Measurements from ENCODE around the gene POP5. TPM values are rescaled to one million over a fixed set of nuclear protein-coding genes. Genes with fewer than 3 reads are reported as not detected.
"Not testable (repeated sequence)": the region's sequence is repeated elsewhere in the genome, so short reads cannot be mapped to it uniquely, and the experiment has no call there.

The POP5 gene
- total and polyA plus RNA-seq, 12 donors, result 31.4 to 158 (median 68.9) TPM

DNA sequence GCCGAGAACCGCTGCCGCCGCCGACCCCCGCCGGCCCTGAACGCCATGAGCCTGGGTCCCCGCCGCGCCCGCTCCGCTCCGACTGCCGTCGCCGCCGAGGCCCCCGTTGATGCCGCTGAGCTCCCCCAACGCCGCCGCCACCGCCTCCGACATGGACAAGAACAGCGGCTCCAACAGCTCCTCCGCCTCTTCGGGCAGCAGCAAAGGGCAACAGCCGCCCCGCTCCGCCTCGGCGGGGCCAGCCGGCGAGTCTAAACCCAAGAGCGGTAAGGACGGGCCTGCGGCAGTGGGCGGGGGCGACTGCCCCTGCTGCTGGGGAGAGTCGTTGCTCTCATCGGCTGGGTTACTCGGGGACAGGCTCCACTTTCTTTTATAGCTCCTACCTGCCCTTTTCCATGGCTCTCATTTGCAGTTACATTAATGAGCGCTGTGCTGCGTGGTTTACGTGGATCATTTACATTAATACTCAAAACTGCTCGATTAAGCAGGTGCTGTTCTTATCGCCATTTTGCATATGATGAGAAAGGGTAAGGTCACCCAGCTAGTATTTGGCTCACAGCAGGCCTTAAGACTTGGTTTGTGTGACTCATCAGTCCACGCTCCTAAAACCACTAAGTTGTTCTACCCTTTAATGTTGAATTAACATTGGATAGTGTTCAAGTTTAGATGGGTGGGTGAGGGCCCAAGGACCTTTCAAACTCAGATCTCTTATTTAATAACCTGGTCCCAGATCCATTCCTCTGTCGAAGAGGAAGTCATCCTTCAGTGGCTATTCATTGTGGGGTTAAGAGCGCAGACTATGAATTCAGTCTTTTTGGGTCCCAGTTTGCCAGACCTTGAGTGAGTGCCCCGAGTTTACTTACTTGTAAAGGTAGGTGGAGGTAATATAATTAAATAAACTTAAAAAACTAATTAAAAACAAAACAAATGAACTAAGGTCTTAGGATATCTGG, 46.2 kb downstream of the POP5 start:
- Histone ChIP-seq H3K4me1 (replicated peaks in 1 of 2) (peaks cover 39 to 45% of the 10 kb centered on the region in 2 donors), H3K9me3 (replicated peaks in 1 of 3) (no peaks in the 10 kb centered on the region), H3K27me3 (no peaks in the 10 kb centered on the region), H3K36me3 (replicated peaks in 1 of 2) (no peaks in the 10 kb centered on the region), H3K27ac (peak overlapping the region; percentile 81 to 99 (median 97)), H3K4me3 (peak overlapping the region; percentile 13 to 98 (median 90))
- intact Hi-C loops (cut with DNase I), result no loop called here
- peak; percentile 43 to 63 (median 53) for DNase-seq
- TF ChIP-seq, protein P1, sequence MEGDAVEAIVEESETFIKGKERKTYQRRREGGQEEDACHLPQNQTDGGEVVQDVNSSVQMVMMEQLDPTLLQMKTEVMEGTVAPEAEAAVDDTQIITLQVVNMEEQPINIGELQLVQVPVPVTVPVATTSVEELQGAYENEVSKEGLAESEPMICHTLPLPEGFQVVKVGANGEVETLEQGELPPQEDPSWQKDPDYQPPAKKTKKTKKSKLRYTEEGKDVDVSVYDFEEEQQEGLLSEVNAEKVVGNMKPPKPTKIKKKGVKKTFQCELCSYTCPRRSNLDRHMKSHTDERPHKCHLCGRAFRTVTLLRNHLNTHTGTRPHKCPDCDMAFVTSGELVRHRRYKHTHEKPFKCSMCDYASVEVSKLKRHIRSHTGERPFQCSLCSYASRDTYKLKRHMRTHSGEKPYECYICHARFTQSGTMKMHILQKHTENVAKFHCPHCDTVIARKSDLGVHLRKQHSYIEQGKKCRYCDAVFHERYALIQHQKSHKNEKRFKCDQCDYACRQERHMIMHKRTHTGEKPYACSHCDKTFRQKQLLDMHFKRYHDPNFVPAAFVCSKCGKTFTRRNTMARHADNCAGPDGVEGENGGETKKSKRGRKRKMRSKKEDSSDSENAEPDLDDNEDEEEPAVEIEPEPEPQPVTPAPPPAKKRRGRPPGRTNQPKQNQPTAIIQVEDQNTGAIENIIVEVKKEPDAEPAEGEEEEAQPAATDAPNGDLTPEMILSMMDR (IDR thresholded peaks at IDR 0.05), result no peak
- peak in 1 of 2 donors; percentile 5 for TF ChIP-seq POLR2A (IDR thresholded peaks at IDR 0.05)
- 1 to 4% (median 1%) methylated on average over 10 to 52 of the region's 52 CpGs for WGBS, 4 donors

DNA sequence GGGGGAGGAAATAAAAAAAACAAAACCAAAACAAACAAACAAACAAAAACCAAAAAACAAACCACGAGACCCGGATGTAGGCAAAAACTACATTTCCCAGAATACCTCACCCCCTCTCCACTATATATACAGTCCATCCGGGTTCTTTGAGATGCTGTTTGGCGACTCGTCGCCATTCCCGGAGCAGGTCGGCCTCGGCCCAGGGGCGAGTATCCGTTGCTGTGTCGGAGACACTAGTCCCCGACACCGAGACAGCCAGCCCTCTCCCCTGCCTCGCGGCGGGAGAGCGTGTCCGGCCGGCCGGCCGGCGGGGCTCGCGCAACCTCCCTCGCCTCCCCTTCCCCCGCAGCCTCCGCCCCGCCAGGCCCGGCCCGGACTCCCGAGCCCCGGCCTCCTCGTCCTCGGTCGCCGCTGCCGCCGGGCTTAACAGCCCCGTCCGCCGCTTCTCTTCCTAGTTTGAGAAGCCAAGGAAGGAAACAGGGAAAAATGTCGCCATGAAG, 46.9 kb downstream of the POP5 start, which contains the start of gene RNF10:
Gene RNF10 (plus strand): TSS at position 154 of the 500 bp plus-strand sequence. CDS start 456 bp downstream, outside the sequence.
- Histone ChIP-seq H3K9me3 (replicated peaks in 1 of 3) (no peaks in the 10 kb centered on the region), H3K4me1 (replicated peaks in 1 of 2) (peaks cover 37 to 38% of the 10 kb centered on the region in 2 donors), H3K36me3 (replicated peaks in 1 of 2) (no peaks in the 10 kb centered on the region), H3K27me3 (no peaks in the 10 kb centered on the region), H3K27ac (peak within 1 kb of the TSS; percentile 81 to 99 (median 97)), H3K4me3 (peak within 1 kb of the TSS; percentile 4 to 98 (median 90))
- intact Hi-C loops (cut with DNase I), result no loop called here
- peak; percentile 73 to 89 (median 82) for DNase-seq
- peak; percentile 97 to 99 for TF ChIP-seq POLR2A (IDR thresholded peaks at IDR 0.05)
- TF ChIP-seq, protein P1 (IDR thresholded peaks at IDR 0.05), result no peak
- WGBS, 4 donors, result 0 to 1% (median 0%) methylated on average over 16 to 43 of the region's 43 CpGs

DNA sequence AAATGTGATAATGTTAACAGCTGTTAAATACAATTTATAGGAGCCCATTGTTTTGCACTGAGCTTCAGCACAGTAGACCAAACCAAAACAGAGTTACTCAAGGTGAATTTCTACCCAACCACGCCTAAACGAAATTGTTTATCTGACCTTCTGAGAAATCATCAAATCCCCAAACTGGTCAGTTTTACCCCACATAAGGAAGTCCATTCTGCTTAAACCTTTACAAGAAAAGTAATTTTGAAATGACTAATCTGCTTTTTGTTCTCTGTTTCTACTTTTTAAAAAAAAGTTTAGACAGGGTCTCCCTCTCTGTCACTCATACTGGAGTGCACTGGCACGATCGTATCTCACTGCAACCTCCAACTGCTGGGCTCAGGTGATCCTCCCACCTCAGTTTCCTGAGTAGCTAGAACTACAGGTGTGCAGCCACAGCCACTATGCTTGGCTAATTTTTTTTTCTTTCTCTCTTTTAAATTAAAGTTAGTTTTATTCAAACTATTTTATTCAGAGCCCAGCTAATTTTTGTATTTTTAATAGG, 48.4 kb downstream of the POP5 start:
- DNase-seq, result no peak
- Histone ChIP-seq H3K27me3 (no peaks in the 10 kb centered on the region), H3K36me3 (replicated peaks in 1 of 2) (no peaks in the 10 kb centered on the region), H3K9me3 (replicated peaks in 1 of 3) (no peaks in the 10 kb centered on the region), H3K27ac (no peak overlapping the region), H3K4me3 (no peak overlapping the region), H3K4me1 (replicated peaks in 1 of 2) (peaks cover 23 to 29% of the 10 kb centered on the region in 2 donors)
- intact Hi-C loops (cut with DNase I), result no loop called here
- 53 to 66% (median 64%) methylated on average over 4 of the region's 4 CpGs for WGBS, 4 donors
- no peak for TF ChIP-seq POLR2A (IDR thresholded peaks at IDR 0.05)
- TF ChIP-seq, protein P1 (IDR thresholded peaks at IDR 0.05), result no peak

DNA sequence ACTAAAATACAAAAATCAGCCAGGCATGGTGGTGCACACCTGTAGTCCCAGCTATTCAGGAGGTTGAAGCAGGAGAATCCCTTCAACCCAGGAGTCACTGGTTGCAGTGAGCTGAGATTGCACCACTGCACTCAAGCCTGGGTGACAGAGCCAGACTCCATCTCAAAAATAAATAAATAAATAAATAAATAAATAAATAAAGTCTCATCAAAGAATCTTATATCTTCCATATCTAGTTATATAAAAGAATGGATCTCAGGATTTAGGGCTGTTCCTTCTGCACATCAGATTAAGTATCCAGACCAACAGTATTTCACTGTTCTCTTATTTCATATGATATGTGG, 50.8 kb downstream of the POP5 start:
- DNase-seq; H3K9me3 ChIP-seq (replicated peaks in 1 of 3); H3K36me3 ChIP-seq (replicated peaks in 1 of 2); intact Hi-C loops (cut with DNase I); H3K27me3 ChIP-seq: not testable (repeated sequence)
- H3K27ac ChIP-seq, result peak overlapping the region in 4 of 5 donors; percentile 9 to 96 (median 68)
- H3K4me3 ChIP-seq, result peak overlapping the region in 1 of 4 donors; percentile 80
- H3K4me1 ChIP-seq (replicated peaks in 1 of 2), result peaks cover under 1 to 12% of the 10 kb centered on the region in 2 donors
